Measurements from ENCODE around the gene POMP. TPM values are rescaled to one million over a fixed set of nuclear protein-coding genes. Genes with fewer than 3 reads are reported as not detected.

The POMP gene
- total and polyA plus RNA-seq, 4 donors = 32.2 to 132 (median 41.1) TPM

- no peak for DNase-seq (ENCODE audit: low spot score)
- Histone ChIP-seq H3K27ac (ENCODE audit: low read depth in 1 of 2, low read length in 2 of 2) (no peak overlapping the region), H3K36me3 (ENCODE audit: control insufficient read depth in 4 of 4, insufficient read depth in 3 of 4, low read depth in 1 of 4, low read length in 3 of 4) (no peaks in the 10 kb centered on the region), H3K4me1 (ENCODE audit: control insufficient read depth in 4 of 4, insufficient read depth in 4 of 4, low read length in 3 of 4) (peaks cover 0 to 6% (median 4%) of the 10 kb centered on the region in 4 donors), H3K9ac (ENCODE audit: low read depth in 1 of 2, low read length in 2 of 2) (no peak overlapping the region), H3K4me3 (ENCODE audit: low read depth in 1 of 3, low read length in 3 of 3) (no peak overlapping the region), H3K27me3 (ENCODE audit: control insufficient read depth in 4 of 4, insufficient read depth in 4 of 4, low read length in 3 of 4) (no peaks in the 10 kb centered on the region), H3K9me3 (ENCODE audit: control insufficient read depth in 4 of 4, low read length in 3 of 4) (no peaks in the 10 kb centered on the region)
- no peak for TF ChIP-seq FOXA1 (IDR thresholded peaks at IDR 0.05)
- no peak for TF ChIP-seq FOXA2 (IDR thresholded peaks at IDR 0.05)
- peak; percentile 9 for TF ChIP-seq SP1 (IDR thresholded peaks at IDR 0.05)
- 36% methylated on average over 3 of the region's 3 CpGs for WGBS
Measured at GRCh38 chr13:28637714-28638355, 21.1 kb upstream of the POMP start.

GRCh38 chr13:28638756-28639155 lies 20.2 kb upstream of the POMP start:
- H3K9ac ChIP-seq (ENCODE audit: low read depth in 1 of 2, low read length in 2 of 2) = no peak overlapping the region
- peaks cover 1 to 6% (median 4%) of the 10 kb centered on the region in 4 donors for H3K4me1 ChIP-seq (ENCODE audit: control insufficient read depth in 4 of 4, insufficient read depth in 4 of 4, low read length in 3 of 4)
- no peak overlapping the region for H3K27ac ChIP-seq (ENCODE audit: low read depth in 1 of 2, low read length in 2 of 2)
- H3K36me3 ChIP-seq (ENCODE audit: control insufficient read depth in 4 of 4, insufficient read depth in 3 of 4, low read depth in 1 of 4, low read length in 3 of 4) = no peaks in the 10 kb centered on the region
- H3K4me3 ChIP-seq (ENCODE audit: low read depth in 1 of 3, low read length in 3 of 3) = no peak overlapping the region
- DNase-seq (ENCODE audit: low spot score) = no peak
- 62% methylated on average over 3 of the region's 3 CpGs for WGBS
- no peaks in the 10 kb centered on the region for H3K9me3 ChIP-seq (ENCODE audit: control insufficient read depth in 4 of 4, low read length in 3 of 4)
- no peak for TF ChIP-seq FOXA2 (IDR thresholded peaks at IDR 0.05)
- TF ChIP-seq ZBTB33 (IDR thresholded peaks at IDR 0.05) = no peak
- no peak for TF ChIP-seq NR2F2 (IDR thresholded peaks at IDR 0.05)
- no peak for TF ChIP-seq FOXA1 (IDR thresholded peaks at IDR 0.05)
- TF ChIP-seq SP1 (IDR thresholded peaks at IDR 0.05) = no peak
- no peak for TF ChIP-seq HNF4G (IDR thresholded peaks at IDR 0.05)
- no peaks in the 10 kb centered on the region for H3K27me3 ChIP-seq (ENCODE audit: control insufficient read depth in 4 of 4, insufficient read depth in 4 of 4, low read length in 3 of 4)

- Histone ChIP-seq H3K4me3 (ENCODE audit: low read depth in 1 of 3, low read length in 3 of 3) (no peak overlapping the region), H3K27me3 (ENCODE audit: control insufficient read depth in 4 of 4, insufficient read depth in 4 of 4, low read length in 3 of 4) (no peaks in the 10 kb centered on the region), H3K36me3 (ENCODE audit: control insufficient read depth in 4 of 4, insufficient read depth in 3 of 4, low read depth in 1 of 4, low read length in 3 of 4) (no peaks in the 10 kb centered on the region), H3K9me3 (ENCODE audit: control insufficient read depth in 4 of 4, low read length in 3 of 4) (no peaks in the 10 kb centered on the region), H3K9ac (ENCODE audit: low read depth in 1 of 2, low read length in 2 of 2) (no peak overlapping the region), H3K27ac (ENCODE audit: low read depth in 1 of 2, low read length in 2 of 2) (peak overlapping the region; percentile 14 to 66), H3K4me1 (ENCODE audit: control insufficient read depth in 4 of 4, insufficient read depth in 4 of 4, low read length in 3 of 4) (peaks cover 1 to 6% (median 4%) of the 10 kb centered on the region in 4 donors)
- peak; percentile 27 for TF ChIP-seq SP1 (IDR thresholded peaks at IDR 0.05)
- TF ChIP-seq JUND (IDR thresholded peaks at IDR 0.05) = peak; percentile 23 to 41
- TF ChIP-seq YY1 (IDR thresholded peaks at IDR 0.05) = peak; percentile 44
- TF ChIP-seq FOXA1 (IDR thresholded peaks at IDR 0.05) = no peak
- TF ChIP-seq MAX (IDR thresholded peaks at IDR 0.05) = peak; percentile 31
- peak; percentile 86 for TF ChIP-seq NR2F2 (IDR thresholded peaks at IDR 0.05)
- no peak for TF ChIP-seq REST (IDR thresholded peaks at IDR 0.05)
- TF ChIP-seq FOXA2 (IDR thresholded peaks at IDR 0.05) = no peak
- TF ChIP-seq RAD21 (IDR thresholded peaks at IDR 0.05) = peak; percentile 14 to 28
- DNase-seq (ENCODE audit: low spot score) = no peak
- WGBS = 70% methylated on average over 12 of the region's 12 CpGs
Measured at GRCh38 chr13:28640861-28641599, 17.9 kb upstream of the POMP start.
